ENCODE data around the gene KBTBD7.

Gene KBTBD7

GRCh38 chr13:41229356-41229755, 35.0 kb upstream of the KBTBD7 start:
- H3K9me3 ChIP-seq (ENCODE audit: control insufficient read depth, insufficient read depth, low read length) = no peaks in the 10 kb centered on the region
- H3K4me3 ChIP-seq (ENCODE audit: low read length) = no peak overlapping the region
- TF ChIP-seq EZH2phosphoT487 (IDR thresholded peaks at IDR 0.05; ENCODE audit: borderline replicate concordance, low read length) = no peak
- TF ChIP-seq CTCF (IDR thresholded peaks at IDR 0.05; ENCODE audit: low read depth, low read length, poor library complexity, severe bottlenecking) = no peak
- no peaks in the 10 kb centered on the region for H4K20me1 ChIP-seq (ENCODE audit: control insufficient read depth, insufficient read depth, low read depth, low read length)
- peaks cover 20% of the 10 kb centered on the region for H3K36me3 ChIP-seq (ENCODE audit: control insufficient read depth, low read length)
- peaks cover 16% of the 10 kb centered on the region for H3F3A ChIP-seq (ENCODE audit: control insufficient read depth, insufficient read depth)
- H3K9me2 ChIP-seq (replicated peaks; ENCODE audit: control insufficient read depth, low read length) = no peaks in the 10 kb centered on the region
- H3K4me1 ChIP-seq (ENCODE audit: control insufficient read depth, low read length) = peaks cover 37% of the 10 kb centered on the region
- H3K27ac ChIP-seq (ENCODE audit: low read depth, low read length) = no peak overlapping the region
- no peak overlapping the region for H3K4me2 ChIP-seq (ENCODE audit: low read length)
- no peaks in the 10 kb centered on the region for H3K27me3 ChIP-seq (ENCODE audit: control insufficient read depth, low read length)
- H3K79me2 ChIP-seq (ENCODE audit: control insufficient read depth, low read length) = no peaks in the 10 kb centered on the region

GRCh38 chr13:41224113-41225110, 30.0 kb upstream of the KBTBD7 start:
- Histone ChIP-seq H3K27ac (ENCODE audit: low read depth, low read length) (no peak overlapping the region), H3K4me3 (ENCODE audit: low read length) (no peak overlapping the region), H3K4me1 (ENCODE audit: control insufficient read depth, low read length) (peaks cover 19% of the 10 kb centered on the region), H3K27me3 (ENCODE audit: control insufficient read depth, low read length) (no peaks in the 10 kb centered on the region), H3F3A (ENCODE audit: control insufficient read depth, insufficient read depth) (peaks cover 4% of the 10 kb centered on the region; the same call in 1 of the 2 replicates), H3K9me3 (ENCODE audit: control insufficient read depth, insufficient read depth, low read length) (no peaks in the 10 kb centered on the region), H3K79me2 (ENCODE audit: control insufficient read depth, low read length) (no peaks in the 10 kb centered on the region), H3K9me2 (replicated peaks; ENCODE audit: control insufficient read depth, low read length) (no peaks in the 10 kb centered on the region), H3K4me2 (ENCODE audit: low read length) (0 out of 2 replicates have a peak overlapping the region, but pooled peaks have one; percentile 24), H4K20me1 (ENCODE audit: control insufficient read depth, insufficient read depth, low read depth, low read length) (no peaks in the 10 kb centered on the region), H3K36me3 (ENCODE audit: control insufficient read depth, low read length) (peaks cover 22% of the 10 kb centered on the region)
- TF ChIP-seq CTCF (IDR thresholded peaks at IDR 0.05; ENCODE audit: low read depth, low read length, poor library complexity, severe bottlenecking) (no peak), EZH2phosphoT487 (IDR thresholded peaks at IDR 0.05; ENCODE audit: borderline replicate concordance, low read length) (no peak)

GRCh38 chr13:41222259-41222852, 28.0 kb upstream of the KBTBD7 start:
- H3K4me3 ChIP-seq (ENCODE audit: low read length) = no peak overlapping the region
- H3F3A ChIP-seq (ENCODE audit: control insufficient read depth, insufficient read depth) = peaks cover 4% of the 10 kb centered on the region; the same call in 1 of the 2 replicates
- no peak overlapping the region for H3K27ac ChIP-seq (ENCODE audit: low read depth, low read length)
- H3K9me2 ChIP-seq (replicated peaks; ENCODE audit: control insufficient read depth, low read length) = no peaks in the 10 kb centered on the region
- H3K36me3 ChIP-seq (ENCODE audit: control insufficient read depth, low read length) = peaks cover 17% of the 10 kb centered on the region
- H3K4me2 ChIP-seq (ENCODE audit: low read length) = no peak overlapping the region
- H4K20me1 ChIP-seq (ENCODE audit: control insufficient read depth, insufficient read depth, low read depth, low read length) = no peaks in the 10 kb centered on the region
- H3K4me1 ChIP-seq (ENCODE audit: control insufficient read depth, low read length) = peaks cover 19% of the 10 kb centered on the region
- H3K79me2 ChIP-seq (ENCODE audit: control insufficient read depth, low read length) = no peaks in the 10 kb centered on the region
- no peaks in the 10 kb centered on the region for H3K9me3 ChIP-seq (ENCODE audit: control insufficient read depth, insufficient read depth, low read length)
- no peaks in the 10 kb centered on the region for H3K27me3 ChIP-seq (ENCODE audit: control insufficient read depth, low read length)
- TF ChIP-seq EZH2phosphoT487 (IDR thresholded peaks at IDR 0.05; ENCODE audit: borderline replicate concordance, low read length) (no peak), CTCF (IDR thresholded peaks at IDR 0.05; ENCODE audit: low read depth, low read length, poor library complexity, severe bottlenecking) (peak; percentile 81)
